DMS114 treated with DMSO at 0.1 percent for 48 hours (cell line): Measurements from ENCODE around the gene MKKS.

Experiments
- DNase-seq: peaks from one replicate; lab custom pipeline; 2025; ENCODE audit not compliant: unreplicated experiment; lab: John Stamatoyannopoulos, UW

The MKKS gene

GRCh38 chr20:10433623-10434466 lies at the start of gene MKKS:
MKKS (minus strand) TSS chr20:10434222; CDS start chr20:10413514, 20,708 bp downstream.
- DNase-seq, result peak; percentile 85

- DNase-seq, result no peak
Observed at GRCh38 chr20:10483691-10484090, 49.7 kb upstream of the MKKS start.

DNA sequence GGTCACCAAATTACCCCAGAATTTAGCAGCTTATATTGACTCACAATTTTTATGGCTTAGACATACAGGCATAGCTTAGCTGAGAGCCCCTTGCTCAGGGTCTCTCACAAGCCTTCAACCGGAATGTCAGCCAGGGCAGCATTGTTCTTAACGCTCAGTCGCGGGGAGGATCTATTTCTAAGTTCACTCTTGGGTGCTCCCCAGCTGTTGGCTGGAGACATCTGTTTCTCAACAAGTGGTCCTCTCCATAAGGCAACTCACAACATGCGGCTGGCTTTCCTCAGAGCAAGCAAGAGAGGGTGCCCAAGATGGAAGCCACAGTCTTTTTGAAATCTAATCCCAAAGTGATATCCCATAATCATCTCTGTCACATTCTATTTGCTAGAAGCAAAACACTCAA lies 47.7 kb upstream of the MKKS start:
- no peak for DNase-seq

DNA sequence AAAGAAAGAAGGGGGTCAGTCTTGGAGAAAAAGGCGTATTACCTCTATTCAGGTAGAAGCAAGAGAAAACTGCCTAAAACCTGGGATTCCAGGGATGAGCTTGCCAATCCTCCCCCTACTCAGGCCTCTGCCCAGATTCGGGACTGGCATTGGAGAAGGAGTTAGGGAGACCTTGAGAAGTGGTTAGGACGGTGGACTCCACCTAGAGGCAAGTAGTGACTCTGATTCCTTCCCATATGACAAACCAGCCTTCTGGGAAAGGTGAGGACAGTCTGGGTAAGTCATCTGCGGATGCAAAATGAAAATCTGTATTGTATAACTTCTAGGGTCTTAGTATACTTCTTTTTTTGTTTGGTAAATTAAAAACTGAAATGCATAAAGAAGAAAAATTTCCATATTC lies 44.9 kb upstream of the MKKS start:
- DNase-seq, result no peak

DNA sequence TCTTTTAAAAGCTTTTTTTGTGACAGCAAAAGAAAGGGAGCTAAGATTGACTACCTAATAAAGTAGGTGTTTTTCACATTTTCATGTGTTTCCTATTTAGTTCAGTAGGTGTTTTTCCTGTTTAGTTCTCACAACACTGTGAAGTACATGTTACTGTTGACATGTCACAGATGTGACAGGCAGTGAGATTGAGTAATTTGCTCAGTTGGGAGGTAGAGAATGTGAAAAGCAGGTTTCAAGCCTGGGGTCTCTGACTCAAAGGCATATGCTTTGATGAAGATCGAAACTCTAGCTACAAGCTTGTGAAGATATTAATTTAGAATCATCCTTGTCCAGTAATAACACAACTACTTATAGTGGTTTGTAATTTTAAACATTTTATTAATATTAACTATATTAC lies 44.2 kb upstream of the MKKS start:
- DNase-seq, result no peak

DNA sequence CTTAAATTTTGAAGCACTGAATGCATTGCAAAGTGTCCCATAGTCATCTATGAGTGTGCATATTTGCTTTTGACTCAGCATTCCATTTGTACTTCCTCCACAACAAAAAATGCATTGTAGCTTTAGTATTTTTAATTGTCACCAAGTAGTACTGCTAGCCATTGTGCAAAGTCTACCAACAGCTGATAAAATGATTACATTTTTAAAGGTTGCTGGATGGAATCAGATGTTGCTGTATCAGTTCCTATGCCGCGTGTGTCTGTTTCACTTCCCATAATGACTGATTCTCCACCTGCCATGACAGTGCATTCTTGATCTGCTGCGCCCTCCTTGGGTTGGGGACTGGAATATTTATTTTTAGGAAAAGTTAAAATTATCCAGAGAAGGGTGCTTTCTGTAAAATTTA lies 42.3 kb upstream of the MKKS start:
- no peak for DNase-seq

DNA sequence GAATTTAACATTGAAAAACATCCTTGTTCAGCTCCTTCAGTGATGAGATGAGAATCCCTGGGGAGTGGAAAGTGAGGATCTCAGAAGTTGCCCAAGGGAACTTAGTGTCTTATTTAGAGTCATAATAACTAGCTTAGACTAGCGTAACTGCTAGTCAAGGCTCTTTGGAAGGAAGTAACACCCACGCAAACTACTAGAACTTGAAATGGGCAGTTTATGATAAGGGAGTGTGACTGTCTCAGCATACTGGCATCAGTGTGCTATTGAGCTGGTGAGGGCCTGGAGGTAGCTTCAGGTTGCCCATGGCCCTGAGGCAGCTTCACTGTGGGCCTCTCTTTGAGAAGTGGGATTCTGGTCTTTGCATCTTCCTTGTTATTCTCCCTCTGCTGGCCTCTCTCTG lies 41.2 kb upstream of the MKKS start:
- DNase-seq, result no peak

DNA sequence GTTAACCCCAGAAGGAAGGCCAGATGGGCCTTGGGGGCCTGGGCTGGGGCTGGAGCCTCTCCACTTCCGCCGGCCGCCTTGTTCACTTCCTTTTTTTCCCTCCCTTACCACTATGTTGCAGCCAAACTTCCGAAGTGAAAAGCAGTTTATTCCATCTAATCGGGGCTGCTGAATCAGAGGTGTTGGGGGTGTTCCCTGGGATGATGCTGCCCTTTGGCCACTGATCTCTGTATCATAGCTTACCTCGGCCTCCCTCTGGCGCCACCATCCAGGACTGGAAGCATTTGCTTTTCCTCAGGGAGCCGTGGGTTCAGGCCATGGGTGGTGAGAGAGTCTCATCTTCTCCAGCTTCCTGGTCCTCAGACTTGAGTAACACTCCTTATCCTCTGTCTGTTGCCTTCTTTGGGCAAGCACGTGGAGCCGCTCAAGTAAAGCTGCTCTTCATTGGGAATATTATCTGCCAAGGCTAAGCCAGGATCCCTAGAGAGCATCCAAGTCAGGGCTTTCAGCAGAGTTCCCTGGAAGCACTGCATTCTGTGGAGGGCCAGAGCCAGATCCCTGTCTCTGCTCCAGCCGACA lies 40.7 kb upstream of the MKKS start:
- no peak for DNase-seq

DNA sequence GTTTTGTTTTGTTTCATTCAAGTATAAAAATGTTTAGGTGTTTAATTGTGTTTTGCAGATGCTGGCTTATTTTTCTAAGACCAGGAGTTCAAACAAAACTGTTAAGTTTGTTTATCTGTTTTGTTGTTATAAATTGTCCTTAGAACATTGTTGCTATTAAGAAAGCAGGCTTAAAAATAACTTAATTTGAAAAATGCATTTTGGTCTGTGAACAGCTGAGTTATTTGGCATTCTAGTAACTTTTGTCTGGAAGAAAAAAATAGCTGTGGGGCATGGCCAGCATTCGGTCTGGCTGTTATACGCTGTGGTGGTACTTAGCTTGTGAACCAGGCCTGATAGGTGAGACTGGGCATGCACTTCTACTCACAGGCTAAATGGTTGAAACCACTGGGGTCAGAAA lies 38.8 kb upstream of the MKKS start:
- no peak for DNase-seq

- no peak for DNase-seq
Observed at GRCh38 chr20:10470276-10470675, 36.3 kb upstream of the MKKS start.

DNA sequence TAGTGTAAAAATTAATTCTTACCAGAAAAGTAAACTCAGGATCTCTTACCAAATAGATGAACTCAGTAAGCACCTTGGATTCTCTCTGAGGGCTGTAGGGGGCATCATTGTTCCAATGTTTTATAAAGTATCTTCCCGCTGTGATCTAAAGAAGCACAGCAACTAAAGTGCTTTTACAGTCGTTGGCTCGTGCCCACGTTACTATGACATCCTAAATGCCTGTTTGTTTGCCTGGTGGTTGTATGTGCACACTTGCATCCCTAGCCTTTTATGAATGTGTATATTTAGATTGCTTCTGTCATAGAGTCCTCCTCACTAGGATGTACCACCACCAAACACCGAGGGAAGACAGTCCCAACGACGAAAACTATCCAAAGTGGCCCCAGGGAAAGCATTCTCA lies 35.6 kb upstream of the MKKS start:
- no peak for DNase-seq

- DNase-seq, result no peak
Observed at GRCh38 chr20:10469056-10469455, 35.0 kb upstream of the MKKS start.

- DNase-seq, result no peak
Observed at GRCh38 chr20:10468340-10468845, 34.4 kb upstream of the MKKS start.

- no peak for DNase-seq
Observed at GRCh38 chr20:10467681-10468339, 33.8 kb upstream of the MKKS start.

DNA sequence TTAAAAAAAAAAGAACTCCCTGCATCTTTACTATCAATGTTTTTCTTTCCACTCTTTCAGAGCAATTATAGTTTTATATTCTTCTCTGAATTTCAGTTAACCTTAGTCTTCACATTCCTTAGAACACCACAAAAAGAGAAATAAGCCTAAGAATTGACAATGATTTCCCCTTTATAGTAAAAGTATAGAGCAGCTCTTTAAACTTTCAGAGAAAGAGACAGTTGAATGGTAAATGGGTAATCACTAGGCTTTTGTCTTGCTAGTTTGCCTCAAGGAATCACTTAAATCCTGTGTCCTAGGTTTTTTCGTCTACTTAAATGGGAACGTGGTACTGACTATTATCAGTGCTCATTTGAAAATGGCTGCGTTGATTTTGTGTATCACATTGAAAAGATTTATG lies 32.8 kb upstream of the MKKS start:
- DNase-seq, result no peak

DNA sequence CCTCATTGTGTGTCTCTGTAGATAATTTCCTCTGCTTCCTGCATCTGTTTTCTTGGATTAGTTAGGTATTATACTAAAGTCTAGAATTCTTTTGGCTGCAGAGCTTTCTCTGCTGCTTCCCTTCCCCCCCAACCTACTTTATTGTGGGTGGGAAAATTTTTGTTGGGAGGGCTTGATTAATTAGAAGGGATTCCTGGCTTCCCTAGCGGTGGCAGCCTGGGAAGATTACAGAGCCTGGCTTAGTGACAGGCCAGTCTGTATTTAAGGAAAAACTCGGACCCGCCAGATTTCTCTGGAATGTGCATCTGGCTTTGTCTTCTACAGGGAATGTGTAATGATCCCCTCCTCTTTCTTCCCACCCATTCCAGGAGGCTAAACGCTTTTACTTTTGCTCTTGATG lies 32.3 kb upstream of the MKKS start:
- DNase-seq, result no peak

GRCh38 chr20:10465135-10465534 lies 31.1 kb upstream of the MKKS start:
- DNase-seq, result no peak

GRCh38 chr20:10463622-10464021 lies 29.6 kb upstream of the MKKS start:
- no peak for DNase-seq

- DNase-seq, result no peak
Observed at GRCh38 chr20:10462516-10462915, 28.5 kb upstream of the MKKS start.

DNA sequence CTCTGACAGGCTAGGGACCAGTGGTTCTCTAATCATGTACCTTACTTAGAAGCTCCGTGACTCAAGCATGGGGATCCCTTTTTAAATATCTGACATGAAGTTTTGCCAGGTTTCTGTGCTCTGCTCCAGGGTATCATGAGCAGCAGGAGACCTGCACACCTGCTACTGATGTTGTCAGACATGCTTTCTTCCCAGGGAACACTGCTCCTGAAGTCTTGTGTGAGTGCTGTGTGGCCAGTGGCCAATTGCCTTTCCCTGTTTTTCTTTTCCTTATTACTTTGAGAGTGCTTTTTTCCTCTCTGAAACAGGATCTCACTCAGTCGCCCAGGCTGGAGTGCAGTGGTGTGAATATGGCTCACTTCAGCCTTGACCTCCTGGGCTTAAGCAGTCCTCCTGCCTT lies 27.5 kb upstream of the MKKS start:
- no peak for DNase-seq

DNA sequence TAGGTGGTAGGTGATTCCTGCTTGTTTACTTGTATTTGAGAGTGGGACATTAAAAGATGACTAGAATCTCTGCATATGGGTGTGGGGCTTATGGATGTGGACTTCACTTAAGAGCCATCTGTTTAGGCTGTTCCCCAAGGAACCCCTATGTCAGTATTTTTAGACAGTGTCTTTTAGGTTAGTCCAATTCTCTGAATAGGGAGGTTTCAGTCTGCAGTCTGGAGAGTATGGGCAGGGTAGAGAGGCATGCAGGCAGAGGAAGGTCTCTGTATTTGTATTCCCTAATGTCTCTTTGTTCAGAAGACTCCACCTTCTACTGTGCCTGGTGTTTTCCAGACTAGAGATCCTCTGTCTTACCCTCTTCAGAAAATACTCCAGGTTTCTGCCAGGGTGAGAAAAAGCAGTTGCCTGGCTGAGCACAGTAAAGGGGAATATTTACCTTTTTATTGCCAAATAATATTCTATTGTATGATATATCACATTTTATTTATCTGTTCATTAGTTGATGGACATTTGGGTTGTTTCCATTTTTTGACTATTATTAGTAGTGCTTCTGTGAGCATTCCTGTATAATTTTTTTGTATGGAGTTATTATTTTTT lies 20.2 kb upstream of the MKKS start:
- no peak for DNase-seq

- no peak for DNase-seq
Observed at GRCh38 chr20:10453241-10453640, 19.2 kb upstream of the MKKS start.
